ENCODE results near the gene LSM14A.
"Not testable (repeated sequence)": the region's sequence is repeated elsewhere in the genome, so short reads cannot be mapped to it uniquely, and the experiment has no call there.

LSM14A gene

GRCh38 chr19:34193439-34193838, 21.1 kb downstream of the LSM14A start:
- TF ChIP-seq CTCF (IDR thresholded peaks at IDR 0.05; ENCODE audit: low read length, missing control alignments) = no peak
- no peak for DNase-seq (ENCODE audit: low read depth)
- H3K4me3 ChIP-seq (replicated peaks; ENCODE audit: low read depth, low read length) = no peak overlapping the region

GRCh38 chr19:34193876-34194275, 21.6 kb downstream of the LSM14A start:
- DNase-seq (ENCODE audit: low read depth) = no peak
- H3K4me3 ChIP-seq (replicated peaks; ENCODE audit: low read depth, low read length) = no peak overlapping the region
- TF ChIP-seq CTCF (IDR thresholded peaks at IDR 0.05; ENCODE audit: low read length, missing control alignments) = no peak

- DNase-seq (ENCODE audit: low read depth) = no peak
- H3K4me3 ChIP-seq (replicated peaks; ENCODE audit: low read depth, low read length) = no peak overlapping the region
- TF ChIP-seq CTCF (IDR thresholded peaks at IDR 0.05; ENCODE audit: low read length, missing control alignments) = no peak
Measured at GRCh38 chr19:34201133-34201532, 28.8 kb downstream of the LSM14A start.

- not testable (repeated sequence) for DNase-seq (ENCODE audit: low read depth); H3K4me3 ChIP-seq (replicated peaks; ENCODE audit: low read depth, low read length)
Measured at GRCh38 chr19:34205324-34205723, 33.0 kb downstream of the LSM14A start.

GRCh38 chr19:34208291-34208884, 36.1 kb downstream of the LSM14A start:
- DNase-seq (ENCODE audit: low read depth) = no peak
- no peak for TF ChIP-seq CTCF (IDR thresholded peaks at IDR 0.05; ENCODE audit: low read length, missing control alignments)
- H3K4me3 ChIP-seq (replicated peaks; ENCODE audit: low read depth, low read length) = no peak overlapping the region

GRCh38 chr19:34209726-34210125, 37.4 kb downstream of the LSM14A start:
- H3K4me3 ChIP-seq (replicated peaks; ENCODE audit: low read depth, low read length) = no peak overlapping the region
- DNase-seq (ENCODE audit: low read depth) = no peak
- no peak for TF ChIP-seq CTCF (IDR thresholded peaks at IDR 0.05; ENCODE audit: low read length, missing control alignments)

GRCh38 chr19:34213283-34213682, 41.0 kb downstream of the LSM14A start:
- TF ChIP-seq CTCF (IDR thresholded peaks at IDR 0.05; ENCODE audit: low read length, missing control alignments) = no peak
- H3K4me3 ChIP-seq (replicated peaks; ENCODE audit: low read depth, low read length) = no peak overlapping the region
- DNase-seq (ENCODE audit: low read depth) = no peak
